Kidney (tissue), 14 donors: Measurements from ENCODE around the gene ZKSCAN3. TPM values are rescaled to one million over a fixed set of nuclear protein-coding genes. Genes with fewer than 3 reads are reported as not detected.

Experiments used
- DNase-seq, 5 donors: peaks; one replicate each; pipeline ENCODE4 v3.0.0-alpha.2; 2013 to 2020
- FAIRE-seq: peaks from 2 replicates; lab custom pipeline; 2012; peaks lifted over from hg19 to GRCh38; lab: Jason Lieb, UNC
- H3K27ac ChIP-seq, 2 donors: one replicate each; pipeline ENCODE4 v1.7.0; 2013; ENCODE audit warnings: low read depth in 2 of 2, low read length in 2 of 2, inconsistent platforms in 1 of 2
- H3K27me3 ChIP-seq: one replicate; pipeline ENCODE4 v1.7.1; 2013; ENCODE audit warnings: low read length, inconsistent platforms; ENCODE audit not compliant: control insufficient read depth, insufficient read depth
- H3K36me3 ChIP-seq, 3 donors: one replicate each; pipeline versions ENCODE4 v1.7.0 to v1.7.1; 2013; ENCODE audit warnings: low read length in 3 of 3, control low read depth in 1 of 3, inconsistent platforms in 1 of 3; ENCODE audit not compliant: insufficient read depth in 3 of 3, control insufficient read depth in 2 of 3
- H3K4me1 ChIP-seq, 3 donors: one replicate each; pipeline versions ENCODE4 v1.7.0 to v1.7.1; 2013; ENCODE audit warnings: low read length in 3 of 3, inconsistent platforms in 1 of 3, low read depth in 1 of 3; ENCODE audit not compliant: control insufficient read depth in 2 of 3, insufficient read depth in 2 of 3
- H3K4me3 ChIP-seq, 3 donors: one replicate each; pipeline versions ENCODE4 v1.7.0 to v1.8.1; 2013; ENCODE audit warnings: low read length in 3 of 3, control low read depth in 1 of 3, inconsistent platforms in 1 of 3
- H3K9ac ChIP-seq, 3 donors: one replicate each; pipeline versions ENCODE4 v1.7.0 to v1.7.1; 2013; ENCODE audit warnings: low read length in 3 of 3, control low read depth in 1 of 3, inconsistent platforms in 1 of 3
- H3K9me3 ChIP-seq, 3 donors: one replicate each; pipeline versions ENCODE4 v1.7.0 to v1.7.1; 2013; ENCODE audit warnings: low read length in 3 of 3, control low read depth in 1 of 3, inconsistent platforms in 1 of 3; ENCODE audit not compliant: control insufficient read depth in 2 of 3, insufficient read depth in 1 of 3
- intact Hi-C: fragments of 100-400 bp; cut with DNase I; formaldehyde crosslinking; loops from one replicate; pipeline ENCODE4 v1.11.1; 2022
- polyA plus RNA-seq: library from polyadenylated mRNA; stranded (reverse); fragments of 350-450 nt; fragmentation: Illumina TruSeq; extraction: RNeasy Lipid Tissue Mini Kit (QIAGEN cat#74804); gene quantifications from one replicate; pipeline ENCODE4 v1.2.3, GENCODE V29; 2014; ENCODE audit warnings: low read depth, low replicate concordance; ENCODE audit not compliant: insufficient read depth
- total RNA-seq: library from RNA; stranded (reverse); fragmentation: NEBNext Ultra II Directional; extraction: Animal tissue kit (Norgen Biotek cat#: 25700); gene quantifications from one replicate; pipeline ENCODE4 v1.2.1, GENCODE V29; 2021
- TF ChIP-seq, protein P1 (sequence below): IDR thresholded peaks from 3 replicates; pipeline ENCODE4 v1.5.1; 2012; ENCODE audit warnings: mild to moderate bottlenecking, moderate library complexity, borderline replicate concordance; ENCODE audit not compliant: insufficient read depth; ENCODE audit errors: extremely low read depth
- donor health status: control.
- donor health status: control.
- donor health status: control.
- donor health status: control.
- donor health status: control.
- donor health status: DM: yes; HTN: yes; CAD: no.
- donor health status: Normal renal cell carcinoma (clear cell type).

Gene ZKSCAN3
- total and polyA plus RNA-seq, 2 donors from 2014 or later, result 3.5 to 8.3 TPM

DNA sequence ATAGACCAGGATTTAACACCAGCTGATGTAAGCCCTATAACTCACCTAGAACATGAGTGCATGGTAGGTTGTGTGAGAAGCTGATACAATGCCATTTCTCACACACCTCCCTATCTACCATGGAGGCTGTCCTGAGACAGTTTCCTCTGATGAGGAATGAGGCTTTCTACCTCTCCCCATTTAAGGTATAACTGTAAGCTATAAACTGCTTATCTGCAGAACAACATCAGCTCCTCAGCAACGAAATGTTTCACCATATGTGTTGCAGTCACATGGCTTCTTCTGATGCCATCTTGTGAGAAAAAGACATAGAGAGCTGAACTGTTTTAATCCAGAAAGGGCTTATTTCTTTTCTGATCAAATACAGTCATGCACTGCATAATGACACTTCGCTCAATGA, 20.7 kb downstream of the ZKSCAN3 start:
- H3K4me1 ChIP-seq, result no peaks in the 10 kb centered on the region
- no peak overlapping the region for H3K4me3 ChIP-seq
- H3K27ac ChIP-seq, result no peak overlapping the region
- TF ChIP-seq, protein P1, sequence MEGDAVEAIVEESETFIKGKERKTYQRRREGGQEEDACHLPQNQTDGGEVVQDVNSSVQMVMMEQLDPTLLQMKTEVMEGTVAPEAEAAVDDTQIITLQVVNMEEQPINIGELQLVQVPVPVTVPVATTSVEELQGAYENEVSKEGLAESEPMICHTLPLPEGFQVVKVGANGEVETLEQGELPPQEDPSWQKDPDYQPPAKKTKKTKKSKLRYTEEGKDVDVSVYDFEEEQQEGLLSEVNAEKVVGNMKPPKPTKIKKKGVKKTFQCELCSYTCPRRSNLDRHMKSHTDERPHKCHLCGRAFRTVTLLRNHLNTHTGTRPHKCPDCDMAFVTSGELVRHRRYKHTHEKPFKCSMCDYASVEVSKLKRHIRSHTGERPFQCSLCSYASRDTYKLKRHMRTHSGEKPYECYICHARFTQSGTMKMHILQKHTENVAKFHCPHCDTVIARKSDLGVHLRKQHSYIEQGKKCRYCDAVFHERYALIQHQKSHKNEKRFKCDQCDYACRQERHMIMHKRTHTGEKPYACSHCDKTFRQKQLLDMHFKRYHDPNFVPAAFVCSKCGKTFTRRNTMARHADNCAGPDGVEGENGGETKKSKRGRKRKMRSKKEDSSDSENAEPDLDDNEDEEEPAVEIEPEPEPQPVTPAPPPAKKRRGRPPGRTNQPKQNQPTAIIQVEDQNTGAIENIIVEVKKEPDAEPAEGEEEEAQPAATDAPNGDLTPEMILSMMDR, result no peak
- FAIRE-seq (no peak), DNase-seq (no peak)
- no peaks in the 10 kb centered on the region for H3K27me3 ChIP-seq
- no peaks in the 10 kb centered on the region for H3K9me3 ChIP-seq
- H3K9ac ChIP-seq, result no peak overlapping the region
- peaks cover 0 to 12% (median 9%) of the 10 kb centered on the region in 3 donors for H3K36me3 ChIP-seq
- intact Hi-C loops, result no loop called here

DNA sequence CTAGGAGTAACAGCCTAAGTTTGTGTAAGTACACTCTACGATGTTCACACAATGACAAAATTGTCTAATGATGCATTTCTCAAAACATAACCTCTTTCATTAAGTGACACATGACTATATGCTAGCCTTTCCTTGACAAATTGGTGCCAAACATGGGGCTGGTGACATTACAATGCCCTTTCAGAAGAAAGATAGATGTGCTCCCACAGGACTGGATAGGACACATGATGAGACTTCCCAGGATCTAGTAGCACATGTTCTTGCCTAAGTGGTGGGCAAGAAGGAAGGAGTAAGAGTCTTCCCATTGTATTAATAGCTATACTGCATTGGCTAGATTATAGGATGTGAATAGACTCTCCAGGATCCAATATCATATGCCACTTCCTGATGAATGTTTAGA, 21.5 kb downstream of the ZKSCAN3 start:
- Histone ChIP-seq H3K4me1 (no peaks in the 10 kb centered on the region), H3K27me3 (no peaks in the 10 kb centered on the region), H3K4me3 (no peak overlapping the region), H3K27ac (no peak overlapping the region), H3K9me3 (no peaks in the 10 kb centered on the region), H3K9ac (no peak overlapping the region), H3K36me3 (peaks cover 0 to 4% (median under 1%) of the 10 kb centered on the region in 3 donors)
- intact Hi-C loops, result no loop called here
- FAIRE-seq (no peak), DNase-seq (no peak)
- TF ChIP-seq, protein P1, result no peak

DNA sequence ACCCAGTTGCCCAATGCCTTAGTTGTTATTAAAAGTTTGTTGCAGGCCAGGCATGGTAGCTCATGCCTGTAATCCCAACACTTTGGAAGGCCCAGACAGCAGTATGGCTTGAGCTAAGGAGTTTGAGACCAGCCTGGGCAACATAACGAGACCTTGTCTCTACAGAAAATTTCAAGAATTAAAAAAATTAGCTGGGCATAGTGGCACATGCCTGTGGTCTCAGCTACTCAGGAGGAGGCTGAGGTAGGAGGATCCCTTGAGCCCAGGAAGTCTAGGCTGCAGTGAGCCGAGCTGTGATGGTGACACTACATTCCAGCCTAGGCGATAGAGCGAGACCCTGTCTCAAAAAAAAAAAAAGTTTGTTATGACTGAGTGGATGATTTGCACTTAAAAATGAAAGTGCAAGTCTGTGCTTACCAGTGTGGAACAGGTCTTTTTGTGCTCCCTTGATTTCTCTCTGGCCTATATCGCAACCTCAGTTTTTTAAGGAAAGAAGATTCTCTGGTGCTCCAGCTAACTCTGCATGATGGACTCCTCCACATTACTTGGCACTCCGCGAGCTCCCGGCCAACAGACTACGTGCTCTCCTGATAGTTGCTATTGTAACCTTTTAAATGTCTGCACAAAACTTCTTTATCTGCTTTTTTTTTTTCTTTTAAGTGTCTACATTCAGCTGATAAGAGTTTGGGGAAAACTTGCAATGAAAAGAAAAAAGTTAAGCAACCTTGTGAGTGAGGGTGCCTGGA, 22.1 kb downstream of the ZKSCAN3 start:
- intact Hi-C loops, result no loop called here
- Histone ChIP-seq H3K27me3 (no peaks in the 10 kb centered on the region), H3K36me3 (no peaks in the 10 kb centered on the region), H3K4me3 (no peak overlapping the region), H3K4me1 (no peaks in the 10 kb centered on the region), H3K9ac (no peak overlapping the region), H3K9me3 (no peaks in the 10 kb centered on the region), H3K27ac (no peak overlapping the region)
- TF ChIP-seq, protein P1, result no peak
- FAIRE-seq, result no peak
- no peak for DNase-seq
